HepG2 (cell line): Measurements from ENCODE around the gene NTM. TPM values are rescaled to one million over a fixed set of nuclear protein-coding genes. Genes with fewer than 3 reads are reported as not detected.

Experiments used
- ATAC-seq: fragments of 200-7000 bp; cut with Tn5 transposase; 3 replicates; pipeline ENCODE4 v1.9.1; 2020; ENCODE audit warnings: mild to moderate bottlenecking, moderate library complexity
- BruUV-seq: library from RNA; stranded (reverse); fragments of 400-500 nt; replicated peaks from 2 replicates; lab custom pipeline; 2021; lab: Mats Ljungman, UMichigan
- CTCF ChIA-PET: fragments of 300-600 bp; formaldehyde crosslinking; extraction: SDS; loops from one replicate; lab custom pipeline; 2021; ENCODE audit warnings: low total read pairs, inconsistent platforms, low intra/inter-chr PET ratio; lab: Yijun Ruan, JAX
- POLR2A ChIA-PET: fragments of 350-600 bp; sonication (Branson Sonifier 250); formaldehyde crosslinking; loops from one replicate; lab custom pipeline; 2020; ENCODE audit warnings: antibody characterized with exemption, inconsistent platforms; lab: Yijun Ruan, JAX
- DNase-seq: peaks from one replicate; pipeline ENCODE4 v3.0.0-alpha.2; 2015; ENCODE audit warnings: low spot score
- FAIRE-seq: peaks from 3 replicates; lab custom pipeline; 2011; peaks lifted over from hg19 to GRCh38; lab: Jason Lieb, UNC
- H2AFZ ChIP-seq: one replicate; pipeline ENCODE4 v1.6.1; 2011; ENCODE audit warnings: low read length, inconsistent platforms
- H3K27ac ChIP-seq: fragments of 300-600 bp; 3 replicates; pipeline ENCODE4 v1.8.0; 2011; ENCODE audit warnings: mixed run types, mild to moderate bottlenecking, mixed read lengths, low read length, inconsistent platforms; ENCODE audit not compliant: insufficient read depth; ENCODE audit errors: extremely low read length
- H3K27me3 ChIP-seq, 2 experiments: fragments of 200-600 bp in 1 of 2; 2 replicates in 1 of 2; 3 replicates in 1 of 2; pipeline versions ENCODE4 v1.6.0 to v1.8.0; 2011; ENCODE audit warnings: low read length in 2 of 2, mild to moderate bottlenecking in 2 of 2, moderate library complexity in 2 of 2, inconsistent platforms in 1 of 2; ENCODE audit not compliant: insufficient read depth in 2 of 2, control insufficient read depth in 1 of 2
- H3K36me3 ChIP-seq, 2 experiments: fragments of 200-600 bp in 1 of 2; replicated peaks in 1 of 2; 2 replicates in 1 of 2; 3 replicates in 1 of 2; pipeline versions ENCODE4 v1.5.1 to v1.8.0; 2011; ENCODE audit warnings: low read length in 2 of 2, inconsistent platforms in 1 of 2; ENCODE audit not compliant: insufficient read depth in 2 of 2, control insufficient read depth in 1 of 2
- H3K4me1 ChIP-seq: 2 replicates; pipeline ENCODE4 v1.5.1; 2012; ENCODE audit warnings: low read length, inconsistent platforms; ENCODE audit not compliant: insufficient read depth
- H3K4me2 ChIP-seq: 2 replicates; pipeline ENCODE4 v1.6.0; 2011; ENCODE audit warnings: low read depth, low read length, inconsistent platforms
- H3K4me3 ChIP-seq, 3 experiments: fragments of 200-600 bp in 1 of 3; sonication (generic), shearing (Covaris generic) in 1 of 3; replicated peaks in 1 of 3; 2 replicates each; pipeline ENCODE4 v1.5.1; 2011 to 2016; ENCODE audit warnings: low read length in 3 of 3, inconsistent platforms in 2 of 3, low read depth in 2 of 3, mild to moderate bottlenecking in 2 of 3, control low read depth in 1 of 3, mixed read lengths in 1 of 3; ENCODE audit not compliant: insufficient read depth in 1 of 3
- H3K79me2 ChIP-seq: one replicate; pipeline ENCODE4 v1.6.1; 2011; ENCODE audit warnings: low read length, inconsistent platforms; ENCODE audit not compliant: insufficient read depth
- H3K9ac ChIP-seq: 2 replicates; pipeline ENCODE4 v1.6.0; 2011; ENCODE audit warnings: mild to moderate bottlenecking, low read depth, low read length, inconsistent platforms; ENCODE audit not compliant: insufficient read depth
- H3K9me3 ChIP-seq: 2 replicates; pipeline ENCODE4 v1.5.1; 2012; ENCODE audit warnings: mild to moderate bottlenecking, low read length
- H4K20me1 ChIP-seq: 2 replicates; pipeline ENCODE4 v1.6.0; 2011; ENCODE audit warnings: inconsistent platforms, mild to moderate bottlenecking, low read length, moderate library complexity; ENCODE audit not compliant: insufficient read depth
- ATF7-NPFF ChIP-seq: sonication (generic); formaldehyde crosslinking; IDR thresholded peaks from 2 replicates; pipeline ENCODE4 v1.8.1; 2023; ENCODE audit warnings: mild to moderate bottlenecking, low read depth, missing genetic modification reagents, moderate library complexity
- DR1 ChIP-seq: sonication (generic); formaldehyde crosslinking; IDR thresholded peaks from 2 replicates; pipeline ENCODE4 v1.8.0; 2021; ENCODE audit warnings: mild to moderate bottlenecking, missing genetic modification reagents, inconsistent platforms
- HES4 ChIP-seq: sonication (generic); formaldehyde crosslinking; IDR thresholded peaks from 2 replicates; pipeline ENCODE4 v1.9.0; 2021; ENCODE audit warnings: mild to moderate bottlenecking, missing genetic modification reagents, borderline replicate concordance
- HNRNPK ChIP-seq: fragments of 200-400 bp; formaldehyde crosslinking; IDR thresholded peaks from 2 replicates; pipeline ENCODE4 v1.6.1; 2018; ENCODE audit warnings: low read length, low read depth, moderate library complexity, mild to moderate bottlenecking; ENCODE audit not compliant: poor library complexity, severe bottlenecking
- IKZF4 ChIP-seq: sonication (generic); formaldehyde crosslinking; IDR thresholded peaks from 2 replicates; pipeline ENCODE4 v1.5.1; 2020; ENCODE audit warnings: borderline replicate concordance, mild to moderate bottlenecking, low read depth, missing genetic modification reagents; ENCODE audit errors: not compliant biosample characterization
- NFE2 ChIP-seq: sonication (generic); formaldehyde crosslinking; IDR thresholded peaks from 2 replicates; pipeline ENCODE4 v1.4.0; 2020; ENCODE audit warnings: missing genetic modification reagents
- NFYC ChIP-seq: IDR thresholded peaks from 2 replicates; pipeline ENCODE4 v1.6.1; 2016; ENCODE audit warnings: missing genetic modification reagents, missing compliant biosample characterization
- POLR2A ChIP-seq, 2 experiments: IDR thresholded peaks; 2 replicates each; pipeline ENCODE4 v1.6.1; 2011; ENCODE audit warnings: low read depth in 2 of 2, low read length in 2 of 2, mild to moderate bottlenecking in 1 of 2, moderate library complexity in 1 of 2; ENCODE audit not compliant: insufficient read depth in 1 of 2
- TGIF2 ChIP-seq: IDR thresholded peaks from 2 replicates; pipeline ENCODE4 v1.6.1; 2016; ENCODE audit warnings: control low read depth, missing compliant biosample characterization
- ZBTB42 ChIP-seq: sonication (generic); formaldehyde crosslinking; IDR thresholded peaks from 2 replicates; pipeline ENCODE4 v1.5.0; 2020; ENCODE audit warnings: mild to moderate bottlenecking, missing genetic modification reagents
- ZFP90 ChIP-seq: sonication (generic); formaldehyde crosslinking; IDR thresholded peaks from 2 replicates; pipeline ENCODE4 v1.8.0; 2022; ENCODE audit warnings: missing genetic modification reagents, mild to moderate bottlenecking, inconsistent platforms, borderline replicate concordance
- ZFY ChIP-seq: sonication (generic); formaldehyde crosslinking; IDR thresholded peaks from 2 replicates; pipeline ENCODE4 v1.4.0; 2020; ENCODE audit warnings: missing genetic modification reagents
- ZMYM2 ChIP-seq: sonication (generic); formaldehyde crosslinking; IDR thresholded peaks from 2 replicates; pipeline ENCODE4 v1.8.0; 2022; ENCODE audit warnings: mild to moderate bottlenecking, missing genetic modification reagents
- ZNF207 ChIP-seq: fragments of 450-650 bp; IDR thresholded peaks from 2 replicates; pipeline ENCODE4 v1.6.1; 2016; ENCODE audit warnings: antibody characterized with exemption, borderline replicate concordance
- ZNF709 ChIP-seq: sonication (generic); formaldehyde crosslinking; IDR thresholded peaks from 2 replicates; pipeline ENCODE4 v1.5.0; 2020; ENCODE audit warnings: mild to moderate bottlenecking, missing genetic modification reagents
- ZNF772 ChIP-seq: sonication (generic); formaldehyde crosslinking; IDR thresholded peaks from 2 replicates; pipeline ENCODE4 v1.5.0; 2020; ENCODE audit warnings: mild to moderate bottlenecking, missing genetic modification reagents
- ZNF891 ChIP-seq: sonication (generic); formaldehyde crosslinking; IDR thresholded peaks from 2 replicates; pipeline ENCODE4 v1.5.0; 2020; ENCODE audit warnings: mild to moderate bottlenecking, missing genetic modification reagents
- WGBS: methylation state at CpG from one replicate; pipeline ENCODE4 v1.1.6; 2017; ENCODE audit warnings: low lambda C conversion rate; 5-methylcytosine and 5-hydroxymethylcytosine counted together
- in situ Hi-C: cut with HindIII; loops from 2 replicates; pipeline ENCODE4 v1.10.0; 2017; ENCODE audit warnings: low pct_unique_long_range_greater_than_20kb; ENCODE audit not compliant: extremely low pct_ligation_motif_present
- intact Hi-C: fragments of 100-400 bp; cut with micrococcal nuclease; formaldehyde crosslinking; loops from one replicate; pipeline ENCODE4 v1.10.0; 2022; ENCODE audit not compliant: unreplicated experiment
- polyA plus RNA-seq, 8 experiments: library from polyadenylated mRNA; depleted of rRNA in 3 of 8; stranded (reverse) in 7 of 8; unstranded in 1 of 8; fragments of >200 nt; fragmentation: Illumina TruSeq in 4 of 8; extraction: Trizol in 4 of 8; gene quantifications; 2 replicates each; pipeline versions ENCODE4 v1.2.1 to v1.2.3, GENCODE V29; 2011 to 2016; ENCODE audit warnings: low read depth in 4 of 8, missing spikeins in 1 of 8, mixed read lengths in 1 of 8; ENCODE audit not compliant: insufficient read depth in 1 of 8
- total RNA-seq, 5 experiments: library from RNA; depleted of rRNA; stranded (reverse); fragments of >200 nt; fragmentation: Illumina TruSeq; extraction: Trizol; gene quantifications; 2 replicates each; pipeline ENCODE4 v1.2.3, GENCODE V29; 2016; ENCODE audit warnings: low read depth in 1 of 5
- TF ChIP-seq, protein P1 (sequence below): IDR thresholded peaks from 2 replicates; pipeline ENCODE4 v1.6.1; 2016; ENCODE audit warnings: mild to moderate bottlenecking
- TF ChIP-seq, protein P2 (sequence below): sonication (generic); formaldehyde crosslinking; IDR thresholded peaks from 2 replicates; pipeline ENCODE4 v1.5.1; 2020; ENCODE audit warnings: mild to moderate bottlenecking, missing genetic modification reagents, moderate library complexity

NTM gene
- total and polyA plus RNA-seq, 2 of the 13 experiments (the other 11 are each of a cell fraction or from before 2014, with no cell fraction given): not detected

DNA sequence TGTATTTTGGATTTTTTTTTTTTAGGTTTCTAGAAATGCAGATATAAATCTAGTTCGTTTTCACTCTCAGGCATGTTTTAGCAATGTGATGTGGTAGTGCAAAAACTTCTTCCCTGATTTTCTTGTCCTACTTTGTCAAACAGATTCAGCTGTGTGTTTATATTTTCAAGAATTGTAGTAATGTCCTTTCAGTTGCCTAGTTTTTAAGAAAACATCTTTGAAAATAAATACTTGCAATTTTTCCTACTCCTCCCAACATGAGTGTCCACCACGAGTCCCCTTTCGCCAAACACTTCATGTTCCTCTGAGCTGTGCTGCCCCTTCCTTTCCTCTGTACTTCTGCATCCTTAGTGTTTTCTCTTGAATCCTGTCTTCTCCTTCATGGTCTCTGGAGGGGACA lies 686.9 kb downstream of the NTM start:
- TF ChIP-seq ZBTB42 (no peak), DR1 (CRISPR knock-in tag) (no peak), NFYC (CRISPR knock-in tag) (no peak), ZNF207 (no peak), TGIF2 (CRISPR knock-in tag) (no peak), IKZF4 (no peak), ATF7-NPFF (CRISPR knock-in tag) (no peak), HNRNPK (no peak), ZNF891 (CRISPR knock-in tag) (no peak), POLR2A (IDR thresholded peaks at IDR 0.05; ENCODE audit: insufficient read depth in 1 of 2, low read depth in 2 of 2, low read length in 2 of 2) (no peak), HES4 (CRISPR knock-in tag) (no peak), NFE2 (no peak), ZNF709 (CRISPR knock-in tag) (no peak), ZNF772 (CRISPR knock-in tag) (no peak), ZMYM2 (no peak), ZFP90 (CRISPR knock-in tag) (no peak), ZFY (CRISPR knock-in tag) (no peak)
- TF ChIP-seq, protein P1, sequence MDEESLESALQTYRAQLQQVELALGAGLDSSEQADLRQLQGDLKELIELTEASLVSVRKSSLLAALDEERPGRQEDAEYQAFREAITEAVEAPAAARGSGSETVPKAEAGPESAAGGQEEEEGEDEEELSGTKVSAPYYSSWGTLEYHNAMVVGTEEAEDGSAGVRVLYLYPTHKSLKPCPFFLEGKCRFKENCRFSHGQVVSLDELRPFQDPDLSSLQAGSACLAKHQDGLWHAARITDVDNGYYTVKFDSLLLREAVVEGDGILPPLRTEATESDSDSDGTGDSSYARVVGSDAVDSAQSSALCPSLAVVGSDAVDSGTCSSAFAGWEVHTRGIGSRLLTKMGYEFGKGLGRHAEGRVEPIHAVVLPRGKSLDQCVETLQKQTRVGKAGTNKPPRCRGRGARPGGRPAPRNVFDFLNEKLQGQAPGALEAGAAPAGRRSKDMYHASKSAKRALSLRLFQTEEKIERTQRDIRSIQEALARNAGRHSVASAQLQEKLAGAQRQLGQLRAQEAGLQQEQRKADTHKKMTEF (CRISPR knock-in tag): no peak
- TF ChIP-seq, protein P2, sequence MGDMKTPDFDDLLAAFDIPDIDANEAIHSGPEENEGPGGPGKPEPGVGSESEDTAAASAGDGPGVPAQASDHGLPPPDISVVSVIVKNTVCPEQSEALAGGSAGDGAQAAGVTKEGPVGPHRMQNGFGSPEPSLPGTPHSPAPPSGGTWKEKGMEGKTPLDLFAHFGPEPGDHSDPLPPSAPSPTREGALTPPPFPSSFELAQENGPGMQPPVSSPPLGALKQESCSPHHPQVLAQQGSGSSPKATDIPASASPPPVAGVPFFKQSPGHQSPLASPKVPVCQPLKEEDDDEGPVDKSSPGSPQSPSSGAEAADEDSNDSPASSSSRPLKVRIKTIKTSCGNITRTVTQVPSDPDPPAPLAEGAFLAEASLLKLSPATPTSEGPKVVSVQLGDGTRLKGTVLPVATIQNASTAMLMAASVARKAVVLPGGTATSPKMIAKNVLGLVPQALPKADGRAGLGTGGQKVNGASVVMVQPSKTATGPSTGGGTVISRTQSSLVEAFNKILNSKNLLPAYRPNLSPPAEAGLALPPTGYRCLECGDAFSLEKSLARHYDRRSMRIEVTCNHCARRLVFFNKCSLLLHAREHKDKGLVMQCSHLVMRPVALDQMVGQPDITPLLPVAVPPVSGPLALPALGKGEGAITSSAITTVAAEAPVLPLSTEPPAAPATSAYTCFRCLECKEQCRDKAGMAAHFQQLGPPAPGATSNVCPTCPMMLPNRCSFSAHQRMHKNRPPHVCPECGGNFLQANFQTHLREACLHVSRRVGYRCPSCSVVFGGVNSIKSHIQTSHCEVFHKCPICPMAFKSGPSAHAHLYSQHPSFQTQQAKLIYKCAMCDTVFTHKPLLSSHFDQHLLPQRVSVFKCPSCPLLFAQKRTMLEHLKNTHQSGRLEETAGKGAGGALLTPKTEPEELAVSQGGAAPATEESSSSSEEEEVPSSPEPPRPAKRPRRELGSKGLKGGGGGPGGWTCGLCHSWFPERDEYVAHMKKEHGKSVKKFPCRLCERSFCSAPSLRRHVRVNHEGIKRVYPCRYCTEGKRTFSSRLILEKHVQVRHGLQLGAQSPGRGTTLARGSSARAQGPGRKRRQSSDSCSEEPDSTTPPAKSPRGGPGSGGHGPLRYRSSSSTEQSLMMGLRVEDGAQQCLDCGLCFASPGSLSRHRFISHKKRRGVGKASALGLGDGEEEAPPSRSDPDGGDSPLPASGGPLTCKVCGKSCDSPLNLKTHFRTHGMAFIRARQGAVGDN (CRISPR knock-in tag): no peak
- FAIRE-seq: no peak
- no peak overlapping the region for H2AFZ ChIP-seq
- H3K9ac ChIP-seq: no peak overlapping the region
- no peak for ATAC-seq
- H3K79me2 ChIP-seq: no peaks in the 10 kb centered on the region
- in situ Hi-C loops (no loop called here), intact Hi-C loops (no loop called here)
- no peaks in the 10 kb centered on the region for H3K4me1 ChIP-seq
- ChIA-PET CTCF (no interaction called here), POLR2A (no interaction called here)
- H3K4me3 ChIP-seq: no peak overlapping the region
- no peak overlapping the region for H3K27ac ChIP-seq
- 6% methylated on average over 3 of the region's 3 CpGs for WGBS
- H3K4me2 ChIP-seq: no peak overlapping the region
- H3K9me3 ChIP-seq: no peaks in the 10 kb centered on the region
- no peaks in the 10 kb centered on the region for H4K20me1 ChIP-seq
- no TSS peak for BruUV-seq
- no peaks in the 10 kb centered on the region for H3K27me3 ChIP-seq
- no peak for DNase-seq
- H3K36me3 ChIP-seq: no peaks in the 10 kb centered on the region
